ENCODE measurements around the gene ITPK1.

The ITPK1 gene

GRCh38 chr14:92993302-92993701, 122.4 kb downstream of the ITPK1 start:
- ChIA-PET POLR2A (no interaction called here), CTCF (no interaction called here)
- Histone ChIP-seq H3K4me3 (ENCODE audit: low read depth, low read length) (no peak overlapping the region), H3K4me1 (ENCODE audit: control insufficient read depth, insufficient read depth, low read length) (no peaks in the 10 kb centered on the region), H3K36me3 (ENCODE audit: control insufficient read depth in 2 of 2, insufficient read depth in 1 of 2, low read length in 2 of 2) (peaks cover 0 to 13% of the 10 kb centered on the region in 2 experiments; a peak in 1 of 3 replicates), H3K27ac (ENCODE audit: extremely low read depth, low read depth, low read length) (no peak overlapping the region), H3K9me3 (ENCODE audit: control insufficient read depth, insufficient read depth, low read depth, low read length) (no peaks in the 10 kb centered on the region)
- no peak for TF ChIP-seq ZNF155 (tag by site-specific recombination; IDR thresholded peaks at IDR 0.05)
- no peak for TF ChIP-seq ATF2 (tag by site-specific recombination; IDR thresholded peaks at IDR 0.05; ENCODE audit: low read depth)
- TF ChIP-seq ZNF184 (tag by site-specific recombination; IDR thresholded peaks at IDR 0.05): no peak
- no peak for TF ChIP-seq HOXA7 (CRISPR knock-in tag; IDR thresholded peaks at IDR 0.05; ENCODE audit: borderline replicate concordance)
- TF ChIP-seq ZNF324 (tag by site-specific recombination; IDR thresholded peaks at IDR 0.05): no peak
- no peak for TF ChIP-seq ZNF792 (tag by site-specific recombination; IDR thresholded peaks at IDR 0.05)
- no peak for TF ChIP-seq ZSCAN23 (tag by site-specific recombination; IDR thresholded peaks at IDR 0.05)
- TF ChIP-seq ZNF488 (tag by site-specific recombination; IDR thresholded peaks at IDR 0.05): no peak

GRCh38 chr14:92991536-92991935, 124.2 kb downstream of the ITPK1 start:
- Histone ChIP-seq H3K4me1 (ENCODE audit: control insufficient read depth, insufficient read depth, low read length) (no peaks in the 10 kb centered on the region), H3K9me3 (ENCODE audit: control insufficient read depth, insufficient read depth, low read depth, low read length) (no peaks in the 10 kb centered on the region), H3K36me3 (ENCODE audit: control insufficient read depth in 2 of 2, insufficient read depth in 1 of 2, low read length in 2 of 2) (peaks cover 0 to 13% of the 10 kb centered on the region in 2 experiments; a peak in 1 of 3 replicates), H3K4me3 (ENCODE audit: low read depth, low read length) (no peak overlapping the region), H3K27ac (ENCODE audit: extremely low read depth, low read depth, low read length) (no peak overlapping the region)
- ChIA-PET CTCF (interaction anchor here (1.0 kb wide), 1 partner anchor 122 kb away, joined by 3 read pairs; no protein-coding TSS in a partner anchor), POLR2A (no interaction called here)
- TF ChIP-seq ZNF654 (tag by site-specific recombination; IDR thresholded peaks at IDR 0.05; ENCODE audit: low read depth): no peak

- no peaks in the 10 kb centered on the region for H3K9me3 ChIP-seq (ENCODE audit: control insufficient read depth, insufficient read depth, low read depth, low read length)
- TF ChIP-seq ZIC2 (tag by site-specific recombination; IDR thresholded peaks at IDR 0.05) (0 out of 2 replicates have a peak, but pooled peaks have one; percentile 28), SCRT2 (tag by site-specific recombination; IDR thresholded peaks at IDR 0.05) (no peak), KLF9 (tag by site-specific recombination; IDR thresholded peaks at IDR 0.05; ENCODE audit: low read depth) (no peak), PRDM2 (tag by site-specific recombination; IDR thresholded peaks at IDR 0.05; ENCODE audit: borderline replicate concordance) (no peak), ZNF473 (tag by site-specific recombination; IDR thresholded peaks at IDR 0.05) (no peak), KLF7 (tag by site-specific recombination; IDR thresholded peaks at IDR 0.05; ENCODE audit: borderline replicate concordance) (no peak), KLF8 (tag by site-specific recombination; IDR thresholded peaks at IDR 0.05) (no peak)
- ChIA-PET POLR2A (no interaction called here), CTCF (interaction anchor here (1.0 kb wide), 1 partner anchor 122 kb away, joined by 3 read pairs; no protein-coding TSS in a partner anchor)
- H3K4me1 ChIP-seq (ENCODE audit: control insufficient read depth, insufficient read depth, low read length): 0 out of 2 replicates have a peak, but pooled peaks cover 4% of the 10 kb centered on the region
- H3K27ac ChIP-seq (ENCODE audit: extremely low read depth, low read depth, low read length): no peak overlapping the region
- peaks cover 0 to 13% of the 10 kb centered on the region in 2 experiments; a peak in 1 of 3 replicates for H3K36me3 ChIP-seq (ENCODE audit: control insufficient read depth in 2 of 2, insufficient read depth in 1 of 2, low read length in 2 of 2)
- H3K4me3 ChIP-seq (ENCODE audit: low read depth, low read length): no peak overlapping the region
Observed at GRCh38 chr14:92990456-92991430, 125.0 kb downstream of the ITPK1 start.
